Type B pancreatic cell (in vitro differentiated cells): ENCODE results near the gene ESAM. TPM values are rescaled to one million over a fixed set of nuclear protein-coding genes. Genes with fewer than 3 reads are reported as not detected.
A peak's percentile ranks its signal among the peaks of the same experiment; 100 is the strongest.

Experiments used
- DNase-seq: peaks from one replicate; pipeline ENCODE4 v3.0.0; 2021; ENCODE audit warnings: mixed read lengths; ENCODE audit not compliant: unreplicated experiment; ENCODE audit errors: extremely low spot score
- H3K27ac Mint-ChIP-seq: 2 replicates; pipeline ENCODE4 v1.8.0; 2021; ENCODE audit warnings: mild to moderate bottlenecking, mixed read lengths
- H3K27me3 Mint-ChIP-seq: 2 replicates; pipeline ENCODE4 v1.8.0; 2021; ENCODE audit warnings: mixed read lengths
- H3K36me3 Mint-ChIP-seq: 2 replicates; pipeline ENCODE4 v1.8.0; 2021; ENCODE audit warnings: mixed read lengths
- H3K4me1 Mint-ChIP-seq: one replicate; pipeline ENCODE4 v1.8.0; 2021; ENCODE audit warnings: mixed read lengths; ENCODE audit not compliant: unreplicated experiment
- H3K4me3 Mint-ChIP-seq: 2 replicates; pipeline ENCODE4 v1.8.0; 2021; ENCODE audit warnings: mild to moderate bottlenecking, mixed read lengths
- H3K9me3 Mint-ChIP-seq: 2 replicates; pipeline ENCODE4 v1.8.0; 2021; ENCODE audit warnings: mixed read lengths
- CTCF ChIP-seq: fragments of 200-600 bp; sonication (generic); conservative IDR thresholded peaks from 2 replicates; pipeline ENCODE4 v1.5.0; 2021; ENCODE audit warnings: antibody characterized with exemption, mild to moderate bottlenecking
- total RNA-seq: library from RNA; stranded (reverse); gene quantifications from 2 replicates; pipeline ENCODE4 v1.2.1, GENCODE V29; 2021; ENCODE audit warnings: low replicate concordance

The ESAM gene
- total RNA-seq, 1 donor from 2014 or later, result 3.7 TPM

- Mint-ChIP-seq H3K4me1 (peaks cover 38% of the 10 kb centered on the region), H3K27ac (no peak overlapping the region), H3K4me3 (no peak overlapping the region), H3K27me3 (no peaks in the 10 kb centered on the region), H3K9me3 (no peaks in the 10 kb centered on the region), H3K36me3 (no peaks in the 10 kb centered on the region)
- DNase-seq, result no peak
- TF ChIP-seq CTCF, result no peak
These were observed 34.2 kb upstream of the ESAM start for GRCh38 chr11:124796312-124796711.

GRCh38 chr11:124793466-124794278 lies 31.6 kb upstream of the ESAM start:
- peak; percentile 81 for TF ChIP-seq CTCF
- Mint-ChIP-seq H3K4me3 (no peak overlapping the region), H3K27me3 (no peaks in the 10 kb centered on the region), H3K36me3 (no peaks in the 10 kb centered on the region), H3K4me1 (peaks cover 43% of the 10 kb centered on the region), H3K27ac (no peak overlapping the region), H3K9me3 (no peaks in the 10 kb centered on the region)
- DNase-seq, result no peak

- Mint-ChIP-seq H3K9me3 (no peaks in the 10 kb centered on the region), H3K27ac (no peak overlapping the region), H3K4me3 (no peak overlapping the region), H3K36me3 (no peaks in the 10 kb centered on the region), H3K4me1 (peaks cover 34% of the 10 kb centered on the region), H3K27me3 (no peaks in the 10 kb centered on the region)
- TF ChIP-seq CTCF, result no peak
- DNase-seq, result no peak
These were observed 29.7 kb upstream of the ESAM start for GRCh38 chr11:124791626-124792341.

- H3K27ac Mint-ChIP-seq, result no peak overlapping the region
- no peaks in the 10 kb centered on the region for H3K36me3 Mint-ChIP-seq
- no peak for TF ChIP-seq CTCF
- no peaks in the 10 kb centered on the region for H3K27me3 Mint-ChIP-seq
- H3K4me3 Mint-ChIP-seq, result no peak overlapping the region
- no peaks in the 10 kb centered on the region for H3K9me3 Mint-ChIP-seq
- H3K4me1 Mint-ChIP-seq, result peaks cover 34% of the 10 kb centered on the region
- DNase-seq, result no peak
These were observed 26.4 kb upstream of the ESAM start for GRCh38 chr11:124788521-124788920.

- Mint-ChIP-seq H3K4me1 (peaks cover 3% of the 10 kb centered on the region), H3K27ac (no peak overlapping the region)
These were observed 22.0 kb upstream of the ESAM start for GRCh38 chr11:124784051-124784450.

More at GRCh38 chr11:124784051-124784450, 22.0 kb upstream of the ESAM start:
- H3K4me3 Mint-ChIP-seq, result no peak overlapping the region
- TF ChIP-seq CTCF, result no peak
- H3K36me3 Mint-ChIP-seq, result no peaks in the 10 kb centered on the region
- H3K9me3 Mint-ChIP-seq, result no peaks in the 10 kb centered on the region
- no peaks in the 10 kb centered on the region for H3K27me3 Mint-ChIP-seq
- DNase-seq, result no peak
